MCF 10A (cell line): Measurements from ENCODE around the gene MYH4. TPM values are rescaled to one million over a fixed set of nuclear protein-coding genes. Genes with fewer than 3 reads are reported as not detected.

Experiments used
- BruUV-seq: library from RNA; stranded (reverse); fragments of 400-500 nt; replicated peaks from 2 replicates; lab custom pipeline; 2021; lab: Mats Ljungman, UMichigan
- CTCF ChIA-PET: fragments of 300-600 bp; sonication (Branson Sonifier 250); formaldehyde crosslinking; extraction: SDS; loops from one replicate; lab custom pipeline; 2021; ENCODE audit warnings: antibody characterized with exemption, inconsistent platforms; lab: Yijun Ruan, JAX
- POLR2A ChIA-PET: fragments of 300-600, 350-650 bp; sonication (Branson Sonifier 250); formaldehyde crosslinking; extraction: SDS; loops from one replicate; lab custom pipeline; 2020; ENCODE audit warnings: antibody characterized with exemption, inconsistent platforms; lab: Yijun Ruan, JAX
- DNase-seq: peaks from one replicate; pipeline ENCODE4 v3.0.0-alpha.2; 2018; ENCODE audit not compliant: unreplicated experiment
- H3K27ac Mint-ChIP-seq: one replicate; pipeline ENCODE4 v1.8.0; 2022; ENCODE audit warnings: mild to moderate bottlenecking, low read depth, mixed read lengths; ENCODE audit not compliant: unreplicated experiment
- H3K27me3 Mint-ChIP-seq: one replicate; pipeline ENCODE4 v1.8.0; 2022; ENCODE audit warnings: mixed read lengths; ENCODE audit not compliant: insufficient read depth, unreplicated experiment
- H3K36me3 Mint-ChIP-seq: one replicate; pipeline ENCODE4 v1.8.0; 2022; ENCODE audit warnings: mild to moderate bottlenecking, moderate library complexity, mixed read lengths; ENCODE audit not compliant: insufficient read depth, unreplicated experiment
- H3K4me1 Mint-ChIP-seq: one replicate; pipeline ENCODE4 v1.8.0; 2022; ENCODE audit warnings: mixed read lengths; ENCODE audit not compliant: insufficient read depth, unreplicated experiment
- H3K4me3 Mint-ChIP-seq: one replicate; pipeline ENCODE4 v1.8.0; 2022; ENCODE audit warnings: mild to moderate bottlenecking, moderate library complexity, mixed read lengths; ENCODE audit not compliant: unreplicated experiment
- H3K9me3 Mint-ChIP-seq: one replicate; pipeline ENCODE4 v1.8.0; 2022; ENCODE audit warnings: mixed read lengths; ENCODE audit not compliant: unreplicated experiment
- CTCF ChIP-seq: fragments of 200-600 bp; IDR thresholded peaks from one replicate; pipeline ENCODE4 v1.8.0; 2022; ENCODE audit warnings: antibody characterized with exemption, mild to moderate bottlenecking; ENCODE audit not compliant: unreplicated experiment
- intact Hi-C: fragments of 100-400 bp; cut with micrococcal nuclease; formaldehyde crosslinking; loops from 2 replicates; pipeline ENCODE4 v1.14.1; 2022
- total RNA-seq: library from RNA; stranded (reverse); gene quantifications from 2 replicates; pipeline ENCODE4 v1.2.3, GENCODE V29; 2022

MYH4 gene
- total RNA-seq, 1 experiment from 2014 or later: not detected

DNA sequence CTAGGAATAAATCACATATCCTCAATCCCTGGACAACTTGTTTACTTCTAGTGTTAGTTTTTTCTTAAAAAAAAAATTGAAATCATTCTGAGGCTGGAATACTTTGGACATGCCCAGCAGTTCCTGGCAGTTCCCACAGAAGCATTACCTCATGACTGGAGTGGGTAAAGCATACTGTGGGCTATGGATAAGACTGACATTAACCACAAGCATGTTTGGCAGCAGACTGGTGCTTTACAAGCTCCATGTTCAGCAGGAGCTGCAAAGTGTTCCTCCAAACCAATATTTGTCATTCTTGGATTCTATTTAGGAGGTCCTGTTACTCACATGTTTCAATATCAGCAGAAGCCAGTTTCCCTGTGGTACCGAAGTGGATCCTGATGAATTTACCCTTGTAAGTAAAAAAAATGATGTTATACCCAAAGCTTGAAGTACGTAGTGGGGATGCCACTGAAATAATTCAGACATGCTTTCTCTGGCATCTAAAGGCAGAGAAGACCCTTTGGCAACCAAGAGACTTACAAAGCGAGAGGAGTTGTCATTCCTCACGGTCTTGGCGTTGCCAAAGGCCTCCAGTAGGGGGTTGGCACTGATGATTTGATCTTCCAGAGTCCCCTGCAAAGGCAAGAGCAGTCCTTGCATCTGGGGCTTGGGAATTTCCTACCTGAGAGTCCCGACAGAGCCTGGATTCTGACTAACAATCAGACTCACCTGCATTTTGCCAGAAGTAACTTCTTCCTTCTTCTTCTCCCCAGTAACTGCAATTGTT, 44.1 kb upstream of the MYH4 start:
- intact Hi-C loops: no loop called here

GRCh38 chr17:10512856-10513255, 43.5 kb upstream of the MYH4 start:
- no peak overlapping the region for H3K27ac Mint-ChIP-seq
- no peak for TF ChIP-seq CTCF
- intact Hi-C loops: no loop called here
- CTCF ChIA-PET: interaction anchor here (0.8 to 1.0 kb wide), 3 partner anchors 14 to 105 kb away, joined by 3 to 4 read pairs (median 3); no protein-coding TSS in a partner anchor
- no peaks in the 10 kb centered on the region for H3K4me1 Mint-ChIP-seq
- no peak for DNase-seq
- H3K4me3 Mint-ChIP-seq: no peak overlapping the region
- no TSS peak for BruUV-seq
- POLR2A ChIA-PET: no interaction called here
- H3K27me3 Mint-ChIP-seq: peaks cover 30% of the 10 kb centered on the region
- H3K9me3 Mint-ChIP-seq: peaks cover under 1% of the 10 kb centered on the region
- H3K36me3 Mint-ChIP-seq: no peaks in the 10 kb centered on the region

More for the DNA sequence above, 44.1 kb upstream of the MYH4 start:
- Mint-ChIP-seq H3K4me1 (no peaks in the 10 kb centered on the region), H3K27ac (no peak overlapping the region), H3K27me3 (peaks cover 27% of the 10 kb centered on the region), H3K4me3 (no peak overlapping the region), H3K36me3 (no peaks in the 10 kb centered on the region), H3K9me3 (no peaks in the 10 kb centered on the region)
- ChIA-PET CTCF (interaction anchor here (0.8 to 1.0 kb wide), 3 partner anchors 15 to 104 kb away, joined by 3 to 4 read pairs (median 3); no protein-coding TSS in a partner anchor), POLR2A (no interaction called here)
- TF ChIP-seq CTCF: no peak
- no TSS peak for BruUV-seq
- no peak for DNase-seq

DNA sequence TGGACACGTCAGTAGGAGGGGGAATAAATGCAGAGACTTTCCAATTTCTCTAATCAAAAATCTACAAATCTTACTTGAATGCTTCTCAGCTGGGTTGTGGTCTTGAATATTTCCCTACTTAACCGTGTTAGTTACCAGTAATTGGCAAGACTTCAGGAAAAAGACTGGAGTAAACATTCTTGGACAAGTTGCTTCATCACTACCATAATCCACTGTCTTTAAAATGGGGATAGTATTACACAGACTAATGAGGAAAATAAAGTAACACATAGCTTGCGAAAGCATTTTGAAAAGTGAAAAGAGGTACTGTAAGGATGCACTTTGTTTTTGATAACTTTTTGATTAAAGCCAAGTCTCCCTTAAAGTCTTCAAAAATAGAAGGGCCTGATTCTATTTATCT, 30.6 kb upstream of the MYH4 start:
- DNase-seq: no peak
- Mint-ChIP-seq H3K9me3 (peaks cover 7% of the 10 kb centered on the region), H3K27ac (no peak overlapping the region), H3K4me1 (no peaks in the 10 kb centered on the region), H3K4me3 (no peak overlapping the region), H3K36me3 (no peaks in the 10 kb centered on the region), H3K27me3 (peaks cover 59% of the 10 kb centered on the region)
- POLR2A ChIA-PET: no interaction called here
- intact Hi-C loops: no loop called here
- CTCF ChIA-PET: no interaction called here
- TF ChIP-seq CTCF: no peak
- no TSS peak for BruUV-seq

GRCh38 chr17:10492004-10492403, 22.6 kb upstream of the MYH4 start:
- peaks cover 40% of the 10 kb centered on the region for H3K9me3 Mint-ChIP-seq
- no peak for TF ChIP-seq CTCF
- H3K36me3 Mint-ChIP-seq: no peaks in the 10 kb centered on the region
- peaks cover 28% of the 10 kb centered on the region for H3K27me3 Mint-ChIP-seq
- no peak overlapping the region for H3K4me3 Mint-ChIP-seq
- CTCF ChIA-PET: no interaction called here
- BruUV-seq: no TSS peak
- intact Hi-C loops: no loop called here
- no peak for DNase-seq
- H3K4me1 Mint-ChIP-seq: no peaks in the 10 kb centered on the region
- POLR2A ChIA-PET: no interaction called here
- H3K27ac Mint-ChIP-seq: no peak overlapping the region
